GM18907 (cell line): Measurements from ENCODE around the gene RERE.
"Not testable (repeated sequence)": the region's sequence is repeated elsewhere in the genome, so short reads cannot be mapped to it uniquely, and the experiment has no call there.

Experiments
- ATAC-seq: cut with Tn5 transposase; IDR thresholded peaks from one replicate; pipeline ENCODE4 v1.9.1; 2021; ENCODE audit warnings: mild to moderate bottlenecking, moderate library complexity; ENCODE audit not compliant: unreplicated experiment

RERE gene

GRCh38 chr1:8396083-8396785 lies 421.2 kb downstream of the RERE start:
- no peak for ATAC-seq

DNA sequence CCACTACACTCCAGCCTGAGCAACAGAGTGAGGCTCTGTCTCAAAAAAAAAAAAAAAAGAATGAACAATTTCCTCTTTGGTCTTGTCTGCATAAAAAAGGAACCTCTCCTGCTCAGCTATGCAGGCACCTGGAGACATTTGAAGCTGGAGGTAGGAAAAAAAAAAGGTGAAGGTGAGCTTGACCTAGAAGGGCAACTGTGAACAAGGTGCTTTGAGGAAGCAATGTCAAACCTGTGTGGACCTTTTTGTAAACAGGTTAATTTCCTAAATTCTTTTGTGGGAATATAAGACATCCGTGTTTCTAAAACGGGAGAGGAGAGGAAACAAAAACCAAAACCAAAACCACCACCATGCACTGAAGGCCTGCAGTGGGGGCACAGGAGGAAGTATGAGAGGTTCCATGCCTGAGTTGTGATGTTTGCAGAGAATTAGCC lies 422.0 kb downstream of the RERE start:
- ATAC-seq = no peak

DNA sequence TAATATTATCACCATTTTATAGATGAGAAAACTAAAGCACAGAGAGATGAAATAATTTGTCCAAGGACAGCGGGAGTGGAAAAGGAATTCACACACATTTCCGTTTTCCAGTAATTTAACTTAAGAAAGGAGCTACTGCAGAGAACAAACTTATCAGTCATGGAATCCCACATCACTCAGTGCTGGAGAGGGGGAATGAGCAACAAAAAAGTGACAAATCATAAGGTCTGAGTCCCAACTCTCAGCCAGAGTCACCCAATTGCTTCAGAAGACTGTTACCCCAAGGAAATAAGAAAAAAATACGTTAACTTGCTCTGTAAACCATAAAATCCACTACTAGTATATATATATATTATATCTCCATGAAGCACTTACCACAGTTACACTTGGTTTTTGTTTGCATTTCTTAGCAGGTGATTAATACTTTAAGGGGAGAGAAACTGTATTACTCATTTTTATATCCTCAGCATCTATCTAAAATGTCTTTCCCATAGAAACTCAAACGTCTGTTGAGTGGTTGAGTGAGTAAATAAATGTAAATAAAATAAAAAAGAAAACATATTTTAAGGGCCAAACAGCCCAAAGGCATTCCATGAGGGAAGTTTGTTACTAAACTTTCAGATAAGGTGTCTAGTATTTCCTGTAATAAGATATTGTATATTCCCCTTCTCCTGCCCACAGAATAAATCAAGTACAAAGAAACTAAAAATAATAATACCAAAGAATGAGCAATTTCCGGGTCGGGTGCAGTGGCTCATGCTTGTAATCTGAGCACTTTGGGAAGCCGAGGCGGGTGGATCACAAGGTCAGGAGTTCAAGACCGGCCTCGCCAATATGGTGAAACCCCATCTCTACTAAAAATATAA lies 422.8 kb downstream of the RERE start:
- ATAC-seq = no peak

DNA sequence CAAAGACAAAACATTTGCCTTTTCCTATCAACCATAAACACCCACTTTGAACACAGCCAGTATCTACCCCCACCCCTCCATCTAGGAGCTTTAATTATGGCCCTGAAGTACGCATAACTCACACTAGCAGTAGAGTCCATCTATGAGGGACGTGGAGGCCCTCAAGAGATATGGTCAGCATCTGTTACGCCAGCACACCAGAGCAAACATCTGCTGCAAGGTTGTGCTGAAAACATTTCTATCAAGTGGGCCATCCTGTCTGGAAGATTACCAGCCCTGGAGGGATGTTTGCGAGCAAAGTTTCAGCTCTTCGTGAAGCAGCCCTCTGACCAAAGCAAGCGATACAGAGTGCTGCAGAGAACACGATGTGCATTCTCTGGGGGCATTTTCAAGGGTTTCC lies 424.9 kb downstream of the RERE start:
- ATAC-seq = no peak

DNA sequence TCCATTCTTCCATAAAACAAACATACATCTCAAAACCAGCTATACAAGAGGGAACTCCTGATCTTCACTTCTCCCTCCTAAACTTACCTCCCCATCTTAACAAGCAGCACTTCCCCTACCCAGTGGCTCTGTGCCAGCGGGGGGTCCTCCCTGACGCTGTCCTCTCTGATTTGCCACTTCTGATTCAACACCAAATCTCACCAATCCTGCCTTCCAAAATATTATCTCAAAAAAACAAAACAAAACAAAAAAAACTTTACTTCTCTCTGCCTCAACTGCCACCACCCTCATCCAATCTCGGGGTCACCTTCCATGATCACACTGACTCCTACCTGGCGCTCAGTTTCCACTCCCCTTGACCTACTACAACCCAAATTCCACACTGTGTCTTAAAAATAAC lies 426.7 kb downstream of the RERE start:
- no peak for ATAC-seq

GRCh38 chr1:8389958-8390535 lies 427.4 kb downstream of the RERE start:
- ATAC-seq = no peak

DNA sequence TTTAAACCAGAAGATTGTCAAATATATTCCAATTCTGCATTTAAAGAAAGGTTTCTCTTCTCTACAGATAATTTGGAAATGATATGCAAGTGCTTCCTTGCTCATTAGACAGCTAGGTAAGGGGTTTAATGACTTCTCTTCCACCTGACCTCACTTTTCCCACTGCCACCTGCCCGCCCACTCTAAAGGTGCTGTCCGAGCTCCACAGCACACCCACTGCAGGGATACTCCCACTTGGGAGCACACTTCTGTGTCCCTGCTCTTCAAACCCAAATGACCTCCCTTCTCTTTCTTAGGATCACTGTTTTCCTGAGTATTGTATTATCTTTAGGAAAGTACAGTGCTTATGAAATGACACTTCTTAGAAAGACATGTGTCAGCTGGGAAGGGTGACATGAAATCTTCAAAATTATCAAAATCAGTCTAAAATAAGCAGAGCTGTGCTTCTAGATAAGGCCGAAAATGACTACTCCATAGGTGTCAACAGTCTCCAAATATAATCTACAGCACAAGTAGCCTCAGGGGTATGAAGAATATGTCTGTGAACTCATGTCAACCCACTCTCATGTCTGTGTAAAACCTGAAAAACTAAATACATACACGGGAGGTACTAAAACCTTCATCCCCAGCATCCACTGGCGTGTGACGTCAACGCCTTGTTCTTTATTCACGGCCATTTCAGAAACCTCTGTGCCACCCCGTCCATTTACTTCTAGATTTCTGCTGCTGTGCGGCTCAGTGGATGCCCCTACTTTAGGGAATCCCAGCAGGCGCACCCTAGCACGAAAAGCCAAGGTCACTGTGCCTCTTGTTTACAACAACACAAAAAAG lies 428.5 kb downstream of the RERE start:
- no peak for ATAC-seq

- no peak for ATAC-seq
Measured at GRCh38 chr1:8386247-8386646, 431.2 kb downstream of the RERE start.

GRCh38 chr1:8384577-8384976 lies 432.9 kb downstream of the RERE start:
- no peak for ATAC-seq

DNA sequence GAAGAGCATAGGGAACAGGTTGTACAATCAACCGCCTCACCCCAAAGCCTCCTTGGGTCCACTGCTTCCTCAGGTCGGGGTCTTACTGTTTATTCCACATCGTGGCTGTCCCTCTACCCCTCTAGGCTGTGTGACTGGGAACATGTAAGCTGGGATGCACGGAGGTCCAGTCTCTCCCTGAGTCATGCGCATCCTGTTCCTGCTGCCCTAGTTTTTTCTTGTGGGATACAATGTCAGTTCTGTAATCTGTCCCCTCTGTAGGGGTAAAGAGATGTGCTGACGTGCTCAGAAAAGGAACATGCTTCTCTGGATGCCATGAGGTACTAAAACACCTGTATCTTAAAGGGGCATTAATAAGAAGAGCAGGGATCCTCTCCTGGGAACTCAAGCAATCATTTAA lies 433.4 kb downstream of the RERE start:
- no peak for ATAC-seq

GRCh38 chr1:8382608-8383505 lies 434.6 kb downstream of the RERE start:
- no peak for ATAC-seq

- no peak for ATAC-seq
Measured at GRCh38 chr1:8382051-8382505, 435.4 kb downstream of the RERE start.

DNA sequence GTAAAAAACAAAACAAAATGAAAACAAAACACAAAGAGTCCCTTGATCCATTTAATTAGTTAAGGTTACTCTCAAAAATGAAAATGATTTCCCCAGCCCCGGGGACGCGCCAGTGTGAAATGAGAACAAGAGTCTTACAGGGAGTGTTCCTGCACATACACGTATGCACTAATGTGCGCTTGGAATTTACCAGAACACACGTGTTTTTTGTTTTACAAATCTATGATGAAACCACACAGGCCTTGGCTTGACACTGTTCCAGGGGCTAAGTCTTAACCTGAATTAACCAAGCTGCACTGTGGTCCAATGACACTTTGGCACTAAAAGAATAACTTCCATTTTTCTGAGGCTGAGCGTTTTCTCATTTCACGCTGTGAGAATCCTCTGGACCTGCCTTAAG lies 435.8 kb downstream of the RERE start:
- no peak for ATAC-seq

DNA sequence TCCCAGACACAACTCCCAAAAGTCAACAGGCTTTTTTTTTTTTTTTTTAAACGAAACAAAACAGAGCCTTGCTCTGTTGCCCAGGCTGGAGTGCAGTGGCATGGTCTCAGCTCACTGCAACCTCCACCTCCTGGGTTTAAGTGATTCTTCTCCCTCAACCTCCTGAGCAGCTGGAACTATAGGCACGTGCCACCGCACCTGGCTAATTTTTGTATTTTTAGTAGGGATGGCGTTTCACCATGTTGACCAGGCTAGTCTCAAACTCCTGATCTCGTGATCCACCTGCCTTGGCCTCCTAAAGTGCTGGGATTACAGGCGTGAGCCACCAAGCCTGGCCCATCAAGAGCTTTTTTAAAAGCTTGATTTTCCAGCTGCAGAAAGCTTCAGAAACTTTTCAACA lies 437.1 kb downstream of the RERE start:
- not testable (repeated sequence) for ATAC-seq

DNA sequence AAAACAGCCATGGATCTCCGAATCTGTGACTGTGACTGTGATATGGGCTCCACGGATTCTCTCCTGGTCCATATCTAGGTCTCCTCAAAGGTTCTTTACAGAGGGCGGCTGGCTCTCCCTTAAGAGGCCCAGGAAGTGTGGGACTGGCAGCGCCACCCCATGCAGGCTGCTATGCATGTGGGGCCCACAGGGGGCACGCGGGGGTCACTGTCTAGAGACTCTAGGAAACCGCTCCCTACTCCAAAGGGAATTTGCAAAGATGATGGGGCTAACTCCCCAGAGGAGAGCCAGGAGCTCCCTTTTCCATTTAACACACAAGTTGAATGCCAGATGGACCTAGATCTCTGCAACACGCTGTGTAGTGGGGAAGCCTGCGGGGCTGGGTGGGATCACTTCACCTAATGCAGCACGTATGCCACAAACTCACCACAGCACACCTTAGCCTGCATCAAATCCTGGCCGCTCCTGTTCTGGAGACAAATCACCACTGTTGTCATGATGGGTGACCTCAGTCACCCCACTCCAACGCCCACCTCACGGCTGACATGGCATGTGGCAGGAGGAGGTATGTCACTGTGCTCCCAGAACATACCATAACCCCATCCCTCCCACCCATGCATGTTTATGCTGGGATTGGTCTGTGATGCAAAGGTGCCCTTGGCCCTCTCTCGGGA lies 437.8 kb downstream of the RERE start:
- no peak for ATAC-seq

- no peak for ATAC-seq
Measured at GRCh38 chr1:8378981-8379470, 438.4 kb downstream of the RERE start.

- ATAC-seq = no peak
Measured at GRCh38 chr1:8378178-8378577, 439.3 kb downstream of the RERE start.

GRCh38 chr1:8377271-8377981 lies 440.0 kb downstream of the RERE start:
- ATAC-seq = no peak
